K562 (cell line): ENCODE results near the gene DNER. TPM values are rescaled to one million over a fixed set of nuclear protein-coding genes. Genes with fewer than 3 reads are reported as not detected.
A peak's percentile ranks its signal among the peaks of the same experiment; 100 is the strongest.

Experiments
- ATAC-seq: fragments of 200-7000 bp; cut with Tn5 transposase; 3 replicates; pipeline ENCODE4 v1.9.1; 2020; ENCODE audit warnings: moderate library complexity
- BruUV-seq: library from RNA; stranded (reverse); fragments of 400-500 nt; replicated peaks from 2 replicates; lab custom pipeline; 2021; lab: Mats Ljungman, UMichigan
- CTCF ChIA-PET: fragments of 300-600 bp; formaldehyde crosslinking; extraction: SDS; loops from one replicate; lab custom pipeline; 2021; ENCODE audit warnings: low intra/inter-chr PET ratio; lab: Yijun Ruan, JAX
- POLR2A ChIA-PET: fragments of 300-600, 350-650 bp; sonication (Branson Sonifier 250); formaldehyde crosslinking; extraction: SDS; loops from one replicate; lab custom pipeline; 2021; ENCODE audit warnings: antibody characterized with exemption, inconsistent platforms; lab: Yijun Ruan, JAX
- DNase-seq, 4 experiments: peaks; one replicate each; pipeline versions ENCODE4 v3.0.0 to v3.0.0-alpha.2; 2011 to 2018; ENCODE audit warnings: low spot score in 3 of 4, mixed read lengths in 3 of 4; ENCODE audit errors: extremely low read depth in 1 of 4
- FAIRE-seq: peaks from 2 replicates; lab custom pipeline; 2011; peaks lifted over from hg19 to GRCh38; lab: Jason Lieb, UNC
- H2AFZ ChIP-seq: 2 replicates; pipeline ENCODE4 v1.6.0; 2011; ENCODE audit warnings: low read depth, low read length, control low read depth, inconsistent platforms
- H3K27ac ChIP-seq: fragments of 200-600 bp; 3 replicates; pipeline ENCODE4 v1.8.0; 2011; ENCODE audit warnings: low read depth, mild to moderate bottlenecking, control low read depth, inconsistent platforms, low read length, moderate library complexity, mixed read lengths; ENCODE audit errors: extremely low read depth
- H3K27me3 ChIP-seq, 2 experiments: fragments of 300-600 bp in 1 of 2; 2 replicates in 1 of 2; 3 replicates in 1 of 2; pipeline versions ENCODE4 v1.6.0 to v1.8.0; 2011; ENCODE audit warnings: inconsistent platforms in 2 of 2, low read length in 2 of 2, mild to moderate bottlenecking in 1 of 2, mixed read lengths in 1 of 2, moderate library complexity in 1 of 2; ENCODE audit not compliant: control insufficient read depth in 2 of 2, insufficient read depth in 2 of 2
- H3K36me3 ChIP-seq: fragments of 300-600 bp; 3 replicates; pipeline ENCODE4 v1.8.0; 2011; ENCODE audit warnings: mild to moderate bottlenecking, low read length, inconsistent platforms; ENCODE audit not compliant: control insufficient read depth, insufficient read depth
- H3K4me1 ChIP-seq, 2 experiments: fragments of 200-600 bp in 1 of 2; replicated peaks in 1 of 2; 2 replicates in 1 of 2; 3 replicates in 1 of 2; pipeline versions ENCODE4 v1.5.1 to v1.8.0; 2011; ENCODE audit warnings: inconsistent platforms in 2 of 2, low read length in 2 of 2, mild to moderate bottlenecking in 1 of 2, mixed read lengths in 1 of 2, moderate library complexity in 1 of 2; ENCODE audit not compliant: control insufficient read depth in 2 of 2, insufficient read depth in 2 of 2
- H3K4me2 ChIP-seq: 2 replicates; pipeline ENCODE4 v1.6.1; 2011; ENCODE audit warnings: low read length, control low read depth, inconsistent platforms, mixed read lengths; ENCODE audit not compliant: insufficient read depth
- H3K4me3 ChIP-seq: fragments of 200-600 bp; sonication (generic), shearing (Covaris generic); 2 replicates; pipeline ENCODE4 v1.5.1; 2016; ENCODE audit warnings: control low read depth, inconsistent platforms
- H3K79me2 ChIP-seq: fragments of 200-600 bp; 3 replicates; pipeline ENCODE4 v1.8.0; 2011; ENCODE audit warnings: low read length, inconsistent platforms; ENCODE audit not compliant: control insufficient read depth, insufficient read depth
- H3K9ac ChIP-seq, 2 experiments: 2 replicates each; pipeline versions ENCODE4 v1.6.0 to v1.6.1; 2011; ENCODE audit warnings: low read depth in 2 of 2, low read length in 2 of 2, control low read depth in 1 of 2, inconsistent platforms in 1 of 2, mild to moderate bottlenecking in 1 of 2, mixed read lengths in 1 of 2; ENCODE audit not compliant: insufficient read depth in 1 of 2
- H3K9me1 ChIP-seq: one replicate; pipeline ENCODE4 v1.6.0; 2011; ENCODE audit warnings: inconsistent platforms, mild to moderate bottlenecking, low read length, moderate library complexity; ENCODE audit not compliant: control insufficient read depth, insufficient read depth
- H3K9me3 ChIP-seq: replicated peaks from 2 replicates; pipeline ENCODE4 v1.5.1; 2011; ENCODE audit warnings: low read depth, low read length, inconsistent platforms; ENCODE audit not compliant: control insufficient read depth, insufficient read depth
- H4K20me1 ChIP-seq: replicated peaks from 2 replicates; pipeline ENCODE4 v1.6.1; 2011; ENCODE audit warnings: low read length, inconsistent platforms, mixed read lengths; ENCODE audit not compliant: control insufficient read depth, insufficient read depth
- ATF3 ChIP-seq, 2 experiments: fragments of 450-650 bp in 1 of 2; sonication (generic) in 1 of 2; formaldehyde crosslinking in 1 of 2; IDR thresholded peaks in 1 of 2; conservative IDR thresholded peaks in 1 of 2; 2 replicates each; pipeline versions ENCODE4 v1.6.1 to v1.8.1; 2016 to 2023; ENCODE audit warnings: mild to moderate bottlenecking in 2 of 2, moderate library complexity in 2 of 2, inconsistent platforms in 1 of 2, missing genetic modification reagents in 1 of 2
- BACH1 ChIP-seq: fragments of 200-800 bp; sonication (Bioruptor generic); IDR thresholded peaks from 2 replicates; pipeline ENCODE4 v1.6.1; 2016; ENCODE audit warnings: missing genetic modification characterization, missing compliant biosample characterization
- CEBPB ChIP-seq: fragments of 450-650 bp; IDR thresholded peaks from 2 replicates; pipeline ENCODE4 v1.6.1; 2016; ENCODE audit warnings: missing genetic modification characterization, missing compliant biosample characterization
- ETS2 ChIP-seq: IDR thresholded peaks from 2 replicates; pipeline ENCODE4 v1.6.1; 2016; ENCODE audit warnings: borderline replicate concordance, missing genetic modification characterization, mild to moderate bottlenecking, moderate library complexity, missing compliant biosample characterization; ENCODE audit not compliant: poor library complexity, severe bottlenecking
- GTF2F1 ChIP-seq: IDR thresholded peaks from 2 replicates; pipeline ENCODE4 v1.6.1; 2011; ENCODE audit warnings: low read depth, low read length, improper control_type of control experiment
- HEY1 ChIP-seq: fragments of 250-450 bp; sonication (Bioruptor Pico); IDR thresholded peaks from 2 replicates; pipeline ENCODE4 v1.5.0; 2020; ENCODE audit warnings: mild to moderate bottlenecking, moderate library complexity, borderline replicate concordance
- IRF2 ChIP-seq: sonication (generic); formaldehyde crosslinking; IDR thresholded peaks from 2 replicates; pipeline ENCODE4 v1.8.1; 2022; ENCODE audit warnings: mild to moderate bottlenecking, missing genetic modification reagents
- JUND ChIP-seq, 2 experiments: IDR thresholded peaks; 2 replicates in 1 of 2; 3 replicates in 1 of 2; pipeline ENCODE4 v1.6.1; 2011; ENCODE audit warnings: borderline replicate concordance in 2 of 2, low read depth in 2 of 2, low read length in 2 of 2, improper control_type of control experiment in 1 of 2, missing biosample characterization in 1 of 2, missing genetic modification characterization in 1 of 2, missing genetic modification reagents in 1 of 2
- NFXL1 ChIP-seq: fragments of 450-650 bp; formaldehyde crosslinking; IDR thresholded peaks from 2 replicates; pipeline ENCODE4 v1.4.0; 2021; ENCODE audit warnings: mild to moderate bottlenecking
- NR2F6 ChIP-seq: fragments of 450-650 bp; formaldehyde crosslinking; IDR thresholded peaks from 2 replicates; pipeline ENCODE4 v1.4.0; 2020; ENCODE audit warnings: mild to moderate bottlenecking
- PHTF2 ChIP-seq: fragments of 250-450 bp; sonication (Bioruptor Pico); IDR thresholded peaks from 2 replicates; pipeline ENCODE4 v1.5.0; 2021; ENCODE audit warnings: mild to moderate bottlenecking
- POLR2AphosphoS2 ChIP-seq: IDR thresholded peaks from 2 replicates; pipeline ENCODE4 v1.6.1; 2012; ENCODE audit warnings: low read length, improper control_type of control experiment
- THRAP3 ChIP-seq: fragments of 450-650 bp; IDR thresholded peaks from 2 replicates; pipeline ENCODE4 v1.6.1; 2016; ENCODE audit warnings: mild to moderate bottlenecking, inconsistent platforms, borderline replicate concordance
- YBX1 ChIP-seq: fragments of 450-650 bp; IDR thresholded peaks from 2 replicates; pipeline ENCODE4 v1.7.1; 2016; ENCODE audit warnings: mild to moderate bottlenecking
- ZBTB5 ChIP-seq: fragments of 450-650 bp; IDR thresholded peaks from 2 replicates; pipeline ENCODE4 v1.6.1; 2017; ENCODE audit warnings: antibody characterized with exemption
- ZNF239 ChIP-seq: fragments of 250-450 bp; sonication (Bioruptor Pico); IDR thresholded peaks from 2 replicates; pipeline ENCODE4 v1.4.0; 2020; ENCODE audit warnings: mild to moderate bottlenecking
- WGBS: fragments of 100-300 bp; shearing (Covaris generic); methylation state at CpG from one replicate; pipeline ENCODE4 v1.1.6; 2016; ENCODE audit warnings: low coverage, mixed read lengths; ENCODE audit not compliant: insufficient coverage; ENCODE audit errors: missing lambda C conversion rate; 5-methylcytosine and 5-hydroxymethylcytosine counted together
- in situ Hi-C: fragments of 300-500 bp; cut with MboI; formaldehyde crosslinking; loops from 4 replicates; pipeline ENCODE4 v1.15.0; 2018; ENCODE audit warnings: inconsistent platforms, mixed read lengths
- intact Hi-C: fragments of 100-400 bp; cut with micrococcal nuclease; formaldehyde crosslinking; loops from 2 replicates; pipeline ENCODE4 v1.14.2; 2022
- polyA plus RNA-seq, 8 experiments: library from polyadenylated mRNA; depleted of rRNA in 4 of 8; stranded (reverse) in 5 of 8; unstranded in 3 of 8; fragments of >200 nt; fragmentation: Nextera tagmentation in 2 of 8; fragmentation: Illumina TruSeq in 1 of 8; extraction: Ambion mirVana in 2 of 8; extraction: Trizol in 1 of 8; gene quantifications; 2 replicates each; pipeline versions ENCODE4 v1.2.1 to v1.2.3, GENCODE V29; 2011 to 2014; ENCODE audit warnings: inconsistent platforms in 1 of 8, missing spikeins in 1 of 8
- total RNA-seq, 7 experiments: library from RNA; depleted of rRNA in 6 of 7; stranded (reverse); fragments of >200 nt in 6 of 7; fragmentation: Illumina TruSeq in 2 of 7; extraction: Trizol in 2 of 7; gene quantifications; 2 replicates each; pipeline versions ENCODE4 v1.2.1 to v1.2.3, GENCODE V29; 2011 to 2021; ENCODE audit warnings: low replicate concordance in 1 of 7

The DNER gene
- total and polyA plus RNA-seq, 9 of the 15 experiments (the other 6 are each of a cell fraction or from before 2014, with no cell fraction given): not detected

- H3K4me1 ChIP-seq: no peaks in the 10 kb centered on the region
- no TSS peak for BruUV-seq
- in situ Hi-C loops (no loop called here), intact Hi-C loops (no loop called here)
- H3K4me2 ChIP-seq: no peak overlapping the region
- ChIA-PET CTCF (no interaction called here), POLR2A (no interaction called here)
- FAIRE-seq (no peak), ATAC-seq (no peak), DNase-seq (no peak)
- no peak overlapping the region for H3K4me3 ChIP-seq
- WGBS: 0% methylated on average over 1 of the region's 1 CpG
- H4K20me1 ChIP-seq: no peaks in the 10 kb centered on the region
- H3K9me1 ChIP-seq: no peaks in the 10 kb centered on the region
- H3K79me2 ChIP-seq: no peaks in the 10 kb centered on the region
- H3K36me3 ChIP-seq: no peaks in the 10 kb centered on the region
- H3K27ac ChIP-seq: no peak overlapping the region
- no peak overlapping the region for H2AFZ ChIP-seq
- no peak overlapping the region for H3K9ac ChIP-seq
- H3K27me3 ChIP-seq: no peaks in the 10 kb centered on the region
- H3K9me3 ChIP-seq: no peaks in the 10 kb centered on the region
- TF ChIP-seq BACH1 (tag) (no peak), ATF3 (IDR thresholded peaks at IDR 0.05) (peak; percentile 63), ATF3 (CRISPR knock-in tag; conservative IDR thresholded peaks at IDR 0.05) (no peak), ZBTB5 (no peak), JUND (IDR thresholded peaks at IDR 0.05; ENCODE audit: borderline replicate concordance, low read depth, low read length) (peak; percentile 37; the same call in 1 of the 2 replicates), JUND (tag; IDR thresholded peaks at IDR 0.05; ENCODE audit: borderline replicate concordance, low read depth, low read length) (peak; percentile 54; the same call in 1 of the 3 replicates), IRF2 (no peak), PHTF2 (no peak), POLR2AphosphoS2 (no peak), ETS2 (tag) (no peak), NR2F6 (CRISPR knock-in tag) (no peak), GTF2F1 (no peak), NFXL1 (no peak), CEBPB (tag) (peak; percentile 57), THRAP3 (no peak), HEY1 (no peak), ZNF239 (CRISPR knock-in tag) (no peak), YBX1 (no peak)
Observed at GRCh38 chr2:229408356-229408755, 306.0 kb downstream of the DNER start.
